Frontal cortex (tissue), 1 donor: ENCODE results near the gene ARL14EPL. TPM values are rescaled to one million over a fixed set of nuclear protein-coding genes. Genes with fewer than 3 reads are reported as not detected.

Experiments
- total RNA-seq: library from RNA; depleted of rRNA; stranded (reverse); fragments of >200 nt; gene quantifications from one replicate; pipeline ENCODE4 v1.2.3, GENCODE V29; 2014

Gene ARL14EPL
- total RNA-seq, 1 donor from 2014 or later = not detected

Other genes starting within 250 kb of the ARL14EPL start
- gene CDO1, start 215.8 kb upstream of the ARL14EPL start, total RNA-seq = 53.8 TPM
- gene ATG12, start 190.9 kb upstream of the ARL14EPL start, total RNA-seq = 69.3 TPM
- gene AP3S1, start 190.5 kb upstream of the ARL14EPL start, total RNA-seq = 150 TPM
- gene LVRN, start 70.0 kb upstream of the ARL14EPL start, total RNA-seq = 1.6 TPM
- gene COMMD10, start 52.6 kb downstream of the ARL14EPL start, total RNA-seq = 28.5 TPM